GM18867 (cell line): ENCODE data around the gene ANKRD13C.
"Not testable (repeated sequence)": the region's sequence is repeated elsewhere in the genome, so short reads cannot be mapped to it uniquely, and the experiment has no call there.

Experiments
- ATAC-seq: cut with Tn5 transposase; IDR thresholded peaks from one replicate; pipeline ENCODE4 v1.9.1; 2021; ENCODE audit warnings: mild to moderate bottlenecking, moderate library complexity; ENCODE audit not compliant: unreplicated experiment

Gene ANKRD13C, protein sequence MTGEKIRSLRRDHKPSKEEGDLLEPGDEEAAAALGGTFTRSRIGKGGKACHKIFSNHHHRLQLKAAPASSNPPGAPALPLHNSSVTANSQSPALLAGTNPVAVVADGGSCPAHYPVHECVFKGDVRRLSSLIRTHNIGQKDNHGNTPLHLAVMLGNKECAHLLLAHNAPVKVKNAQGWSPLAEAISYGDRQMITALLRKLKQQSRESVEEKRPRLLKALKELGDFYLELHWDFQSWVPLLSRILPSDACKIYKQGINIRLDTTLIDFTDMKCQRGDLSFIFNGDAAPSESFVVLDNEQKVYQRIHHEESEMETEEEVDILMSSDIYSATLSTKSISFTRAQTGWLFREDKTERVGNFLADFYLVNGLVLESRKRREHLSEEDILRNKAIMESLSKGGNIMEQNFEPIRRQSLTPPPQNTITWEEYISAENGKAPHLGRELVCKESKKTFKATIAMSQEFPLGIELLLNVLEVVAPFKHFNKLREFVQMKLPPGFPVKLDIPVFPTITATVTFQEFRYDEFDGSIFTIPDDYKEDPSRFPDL

DNA sequence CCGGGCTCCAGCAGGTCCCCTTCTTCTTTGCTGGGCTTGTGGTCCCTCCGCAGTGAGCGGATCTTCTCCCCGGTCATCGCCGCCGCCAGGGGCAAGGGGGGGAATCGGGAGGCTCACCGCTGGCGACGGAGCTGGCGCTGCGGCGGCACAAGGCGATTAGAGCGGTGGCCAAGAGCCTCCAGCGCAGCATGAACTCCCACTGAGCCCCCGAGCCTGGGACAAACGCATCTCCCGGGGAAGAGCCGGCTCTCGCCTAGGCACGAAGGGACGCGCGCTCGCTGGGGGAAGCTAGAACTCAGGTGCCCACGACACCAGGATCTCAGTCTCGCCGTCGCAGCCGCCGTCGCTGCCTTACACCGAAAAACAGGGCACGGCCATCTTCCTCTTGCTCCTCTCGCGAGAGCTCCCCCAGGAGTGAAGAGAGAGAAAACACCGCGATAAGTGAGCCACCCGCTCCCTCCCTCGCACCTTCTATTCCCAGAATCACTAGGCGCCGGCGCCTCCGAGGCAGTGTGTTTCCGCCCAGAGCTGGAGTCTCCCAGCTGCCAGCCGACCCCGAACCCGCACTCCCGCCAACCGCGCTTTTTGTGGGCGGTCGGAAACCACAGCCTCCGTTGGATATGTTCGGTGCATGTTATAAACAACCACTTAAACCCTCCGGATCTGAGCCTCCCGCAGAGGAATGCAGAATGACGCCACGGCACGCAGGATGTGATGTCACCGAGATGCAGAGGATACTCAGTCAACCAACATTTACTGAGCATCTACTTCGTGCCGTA lies at the start of gene ANKRD13C:
TSS of gene ANKRD13C (minus strand) at position 391 of the 779 bp plus-strand sequence. CDS start at position 77, 314 bp downstream.
- ATAC-seq = peak; percentile 91

DNA sequence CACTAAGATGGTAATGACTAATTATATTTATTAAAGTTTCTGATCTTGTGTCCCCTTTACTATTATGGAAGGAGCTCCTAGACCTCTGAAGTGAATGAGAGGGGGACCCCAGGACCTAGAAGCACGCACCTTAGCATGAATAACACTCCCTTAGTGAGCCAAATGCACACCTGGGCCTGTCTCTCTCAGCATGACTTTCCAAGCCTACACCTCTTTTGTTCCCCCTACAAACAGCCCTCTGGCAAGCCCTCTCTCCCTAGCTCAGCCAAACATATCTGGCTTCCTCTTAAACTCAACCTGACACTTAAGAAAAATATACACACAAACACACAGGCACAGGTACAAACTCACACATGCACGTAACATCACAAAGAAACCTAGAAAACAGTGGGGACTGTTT lies 49.2 kb upstream of the ANKRD13C start:
- ATAC-seq = no peak

DNA sequence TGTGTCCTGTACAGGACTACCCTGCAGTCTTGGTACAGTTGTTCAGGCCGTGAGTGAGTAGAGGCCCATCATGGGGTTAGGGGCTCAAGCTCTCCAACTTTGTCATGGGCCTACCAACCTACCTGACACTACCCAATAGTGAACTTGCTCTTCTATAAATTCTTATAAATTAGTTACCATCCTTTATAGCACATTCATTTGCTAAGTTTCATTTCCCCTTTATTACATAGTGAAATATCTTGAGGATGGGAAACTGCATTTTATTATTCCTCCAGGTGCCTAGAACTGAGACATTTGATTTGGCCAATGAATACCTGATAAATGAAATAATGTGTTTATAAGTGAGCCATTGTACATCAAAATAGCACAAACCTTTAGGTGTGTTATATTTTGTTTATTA lies 47.5 kb upstream of the ANKRD13C start:
- peak; percentile 44 for ATAC-seq

DNA sequence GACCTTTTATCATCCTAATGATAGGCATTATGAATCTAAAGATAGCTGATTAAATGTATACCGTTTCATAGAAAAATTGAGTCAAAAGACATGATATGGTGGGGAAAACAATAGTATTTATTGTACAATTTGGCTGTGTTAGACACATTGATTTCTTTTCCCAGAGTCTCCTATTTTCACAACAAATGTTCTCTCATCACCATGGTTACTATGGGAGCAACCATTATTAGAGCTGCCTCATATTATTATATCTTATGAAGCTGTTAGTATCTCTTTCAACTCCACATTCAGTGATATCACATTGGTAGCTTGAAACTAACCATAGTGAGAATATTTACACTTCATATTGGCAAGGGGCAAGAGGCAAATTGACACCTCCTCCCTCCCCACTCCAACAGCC lies 45.8 kb upstream of the ANKRD13C start:
- no peak for ATAC-seq

DNA sequence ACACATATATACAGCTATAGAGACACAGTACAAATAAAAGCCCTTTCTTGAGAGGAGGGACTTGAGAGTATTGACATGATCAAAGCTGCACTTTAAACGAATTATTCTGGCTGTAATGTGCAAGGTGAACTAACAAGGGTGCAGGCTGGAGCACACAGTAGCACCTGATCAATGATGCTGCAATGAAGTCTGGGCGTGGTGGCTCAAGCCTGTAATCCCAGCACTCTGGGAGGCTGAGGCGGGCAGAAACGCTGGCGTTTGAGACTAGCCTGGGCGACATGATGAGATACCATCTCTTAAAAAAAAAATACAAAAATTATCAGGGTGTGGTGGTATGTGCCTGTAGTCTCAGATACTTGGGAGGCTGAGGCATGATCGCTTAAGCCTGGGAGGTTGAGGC lies 42.5 kb upstream of the ANKRD13C start:
- ATAC-seq = peak; percentile 18

DNA sequence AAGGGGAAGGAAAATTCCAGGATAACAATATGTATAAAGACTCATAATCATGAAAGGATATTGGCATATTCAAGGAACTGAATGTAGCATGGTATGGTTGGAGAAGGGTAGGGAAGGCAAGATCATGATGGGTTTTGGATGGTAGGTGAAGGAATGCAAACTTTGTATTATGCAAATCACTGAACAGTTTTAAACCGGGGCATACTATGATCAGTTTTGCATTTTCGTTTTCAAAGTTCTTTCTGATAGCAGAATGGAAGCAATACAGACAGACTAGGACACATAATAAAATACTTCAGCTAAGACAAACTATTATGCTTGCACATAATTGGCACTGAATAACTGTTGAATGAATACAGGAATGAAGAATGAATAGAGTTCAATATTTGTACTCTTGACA lies 42.1 kb upstream of the ANKRD13C start:
- peak; percentile 73 for ATAC-seq

DNA sequence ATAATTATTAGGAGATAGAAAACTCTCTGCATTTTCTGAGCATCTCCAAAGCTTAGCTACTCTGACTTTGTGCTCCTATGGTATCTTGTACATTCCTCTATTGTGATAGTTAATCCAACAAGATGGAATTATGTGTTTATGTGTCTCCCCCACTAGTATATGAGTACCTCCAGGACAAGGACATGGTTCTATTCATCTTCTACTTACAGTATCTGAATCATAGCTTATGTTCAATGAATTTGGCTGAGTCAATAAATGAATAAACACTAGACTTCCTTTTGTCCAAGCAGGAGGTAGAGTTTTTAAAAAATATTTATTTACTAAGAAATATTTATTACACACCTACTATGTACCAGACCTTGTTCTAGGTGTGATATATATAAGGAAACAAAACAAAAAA lies 38.1 kb upstream of the ANKRD13C start:
- ATAC-seq = no peak

DNA sequence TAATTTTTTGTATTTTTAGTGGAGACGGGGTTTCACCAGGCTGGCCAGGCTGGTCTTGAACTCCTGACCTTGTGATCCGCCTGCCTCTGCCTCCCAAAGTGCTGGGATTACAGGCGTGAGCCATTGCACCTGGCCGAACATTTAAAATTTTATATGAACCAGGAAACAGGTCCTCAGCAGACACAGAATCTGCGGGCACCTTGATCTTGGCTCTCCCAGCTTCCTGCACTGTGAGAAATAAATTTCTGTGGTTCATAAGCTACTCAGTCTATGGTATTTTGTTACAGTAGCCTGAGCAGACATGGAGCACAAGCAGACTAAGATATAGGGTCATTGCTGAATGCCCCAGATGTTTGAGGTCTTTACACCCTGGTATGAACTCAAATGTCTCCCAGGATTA lies 33.0 kb upstream of the ANKRD13C start:
- no peak for ATAC-seq

DNA sequence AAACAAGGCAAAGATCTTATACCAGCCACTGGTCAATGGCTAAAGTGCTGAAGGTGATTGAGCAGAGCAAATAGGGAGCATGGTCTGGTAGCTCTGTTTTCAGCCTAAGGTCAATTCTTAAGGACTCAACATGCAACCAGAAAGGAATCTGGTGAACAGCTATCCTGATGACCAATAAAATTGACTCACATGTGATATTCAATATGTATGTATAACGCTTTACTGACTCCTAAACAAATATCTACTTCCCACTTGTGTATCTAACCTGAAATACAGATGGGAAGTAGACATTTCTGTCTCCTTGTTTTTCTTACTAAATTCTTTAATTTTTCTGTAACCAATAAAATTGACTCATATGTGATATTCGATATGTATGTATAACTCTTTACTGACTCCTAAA lies 31.6 kb upstream of the ANKRD13C start:
- ATAC-seq = no peak

DNA sequence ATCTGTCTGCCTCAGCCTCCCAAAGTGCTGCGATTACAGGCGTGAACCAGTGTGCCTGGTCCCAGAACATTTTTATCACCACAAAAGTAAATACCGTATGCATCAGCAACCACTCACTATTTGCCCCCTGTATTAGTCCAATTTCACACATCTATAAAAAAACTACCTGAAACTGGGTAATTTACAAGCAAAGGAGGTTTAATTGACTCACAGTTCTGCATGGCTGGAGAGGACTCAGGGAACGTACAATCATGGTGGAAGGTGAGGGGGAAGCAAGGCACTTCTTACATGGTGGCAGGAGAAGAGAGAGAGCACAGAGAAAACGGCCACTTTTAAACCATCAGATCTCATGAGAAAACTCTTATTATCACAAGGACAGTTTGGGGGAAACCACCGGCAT lies 31.0 kb upstream of the ANKRD13C start:
- no peak for ATAC-seq

DNA sequence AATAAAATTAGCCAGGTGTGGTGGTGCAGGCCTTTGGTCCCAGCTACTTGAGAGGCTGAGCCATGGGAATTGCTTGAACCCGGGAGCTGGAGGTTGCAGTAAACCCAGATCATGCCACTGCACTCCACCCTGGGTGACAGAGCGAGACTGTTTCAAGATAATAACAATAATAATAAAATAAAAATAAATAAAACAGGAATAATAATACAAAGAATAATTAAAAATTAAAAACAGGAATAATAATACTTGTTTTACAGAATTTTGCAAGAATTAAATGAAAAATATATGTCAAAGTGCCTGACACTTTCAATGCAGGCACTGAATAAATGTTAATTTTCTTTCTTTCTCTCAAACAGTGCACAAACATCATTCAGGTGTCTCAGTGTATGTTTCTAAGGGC lies 30.0 kb upstream of the ANKRD13C start:
- ATAC-seq = no peak

DNA sequence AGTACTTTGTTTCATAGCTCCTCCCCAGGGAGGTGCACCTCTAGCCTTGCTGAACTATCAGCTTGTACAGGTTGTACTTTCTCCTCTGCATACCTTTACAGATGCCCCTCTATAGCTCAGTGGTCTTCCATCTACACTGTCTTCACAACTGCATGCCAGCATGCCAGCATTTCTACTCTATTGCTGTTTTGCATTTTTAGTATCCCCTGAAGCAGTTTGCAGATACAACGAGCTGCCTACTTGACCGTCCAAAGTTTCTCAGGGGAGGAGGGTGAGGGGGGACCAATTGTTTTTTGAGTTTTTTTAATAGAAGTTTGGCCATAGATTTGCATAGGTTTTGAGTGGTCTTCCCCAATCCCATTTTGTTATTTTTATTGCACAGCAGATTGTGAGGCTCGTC lies 29.0 kb upstream of the ANKRD13C start:
- no peak for ATAC-seq

DNA sequence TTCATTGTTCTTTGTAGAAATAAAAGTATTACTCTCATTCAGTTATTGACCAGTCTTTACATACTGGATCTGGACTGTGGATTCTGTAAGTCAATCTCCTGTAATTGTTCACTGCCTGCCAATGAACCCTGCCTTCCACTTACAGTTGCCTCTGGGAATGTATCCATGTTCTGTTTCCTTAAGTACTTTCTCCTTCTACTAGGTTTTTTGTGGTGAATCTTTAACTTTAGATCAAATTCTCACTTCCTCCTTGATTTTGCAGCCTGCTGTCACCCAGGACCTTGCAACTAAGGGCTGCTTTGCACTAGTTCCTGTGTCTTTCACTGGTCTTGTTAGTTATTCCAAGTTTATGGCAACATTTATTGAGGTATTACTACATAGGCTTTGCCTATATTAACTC lies 28.2 kb upstream of the ANKRD13C start:
- ATAC-seq = peak; percentile 81

DNA sequence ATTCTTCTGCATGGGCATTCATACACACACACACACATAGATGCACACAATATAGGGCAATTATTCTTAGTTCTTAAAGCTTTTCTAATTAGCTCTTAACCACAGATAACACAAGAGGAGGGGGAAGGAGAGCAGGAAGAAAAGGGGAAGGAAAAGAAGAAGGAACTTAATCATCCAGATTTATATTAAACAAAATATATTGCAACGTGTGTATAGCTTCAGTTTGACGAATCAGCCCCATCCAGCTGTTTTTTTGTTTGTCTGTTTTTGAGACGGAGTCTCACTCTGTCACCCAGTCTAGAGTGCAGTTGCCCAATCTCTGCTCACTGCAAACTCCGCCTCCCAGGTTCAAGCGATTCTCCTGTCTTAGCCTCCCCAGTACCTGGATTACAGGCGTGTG lies 21.7 kb upstream of the ANKRD13C start:
- ATAC-seq = no peak

DNA sequence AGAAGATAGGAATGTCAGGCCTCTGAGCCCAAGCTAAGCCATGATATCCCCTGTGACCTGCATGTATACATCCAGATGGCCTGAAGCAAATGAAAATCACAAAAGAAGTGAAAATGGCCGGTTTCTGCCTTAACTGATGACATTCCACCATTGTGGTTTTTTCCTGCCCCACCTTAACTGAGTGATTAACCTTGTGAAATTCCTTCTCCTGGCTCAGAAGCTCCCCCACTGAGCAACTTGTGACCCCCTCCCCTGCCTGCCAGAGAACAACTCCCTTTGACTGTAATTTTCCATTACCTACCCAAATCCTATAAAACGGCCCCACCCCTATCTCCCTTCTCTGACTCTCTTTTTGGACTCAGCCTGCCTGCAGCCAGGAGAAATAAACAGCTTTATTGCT lies 19.1 kb upstream of the ANKRD13C start:
- ATAC-seq = not testable (repeated sequence)

DNA sequence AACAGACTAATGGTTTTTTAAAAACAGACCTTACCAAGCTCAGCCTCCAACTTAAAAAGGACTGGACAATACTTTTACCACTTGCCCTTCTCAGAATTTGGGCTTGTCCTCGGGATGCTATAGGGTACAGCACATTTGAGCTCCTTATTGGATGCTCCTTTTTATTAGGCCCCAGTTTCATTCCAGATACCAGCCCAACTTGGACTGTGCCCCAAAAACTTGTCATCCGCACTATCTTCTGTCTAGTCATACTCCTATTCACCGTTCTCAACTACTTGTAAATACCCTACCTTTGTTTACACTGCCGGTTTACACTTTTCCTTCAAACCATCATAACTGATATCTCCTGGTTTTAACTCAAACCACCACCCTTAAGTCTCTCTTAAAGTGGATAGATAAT lies 17.9 kb upstream of the ANKRD13C start:
- no peak for ATAC-seq

DNA sequence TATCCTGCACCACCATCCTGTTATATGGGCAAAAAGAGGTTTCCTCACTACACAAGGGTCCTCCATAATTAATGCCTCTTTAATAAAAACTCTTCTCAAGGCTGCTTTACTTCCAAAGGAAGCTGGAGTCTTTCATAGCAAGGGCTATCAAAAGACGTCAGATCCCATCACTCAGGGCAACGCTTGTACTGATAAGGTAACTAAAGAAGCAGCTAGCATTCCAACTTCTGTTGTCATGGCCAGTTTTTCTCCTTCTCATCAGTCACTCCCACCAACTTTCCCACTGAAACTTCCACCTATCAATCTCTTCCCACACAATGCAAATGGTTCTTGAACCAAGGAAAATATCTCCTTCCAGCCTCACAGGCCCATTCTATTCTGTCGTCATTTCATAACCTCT lies 17.1 kb upstream of the ANKRD13C start:
- not testable (repeated sequence) for ATAC-seq

DNA sequence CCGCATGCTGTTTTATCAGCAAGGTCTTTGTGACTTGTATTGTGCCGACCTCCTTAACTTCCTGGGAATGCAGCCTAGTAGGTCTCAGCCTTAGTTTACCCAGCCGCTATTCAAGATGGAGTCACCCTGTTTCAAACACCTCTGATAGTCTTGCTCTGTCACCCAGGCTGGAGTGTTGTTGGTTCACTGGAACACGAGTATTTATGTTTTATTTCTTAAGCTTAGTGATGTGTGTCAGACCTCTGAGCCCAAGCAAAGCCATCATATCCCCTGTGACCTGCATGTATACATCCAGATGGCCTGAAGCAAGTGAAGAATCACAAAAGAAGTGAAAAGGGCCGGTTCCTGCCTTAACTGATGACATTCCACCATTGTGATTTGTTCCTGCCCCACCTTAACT lies 12.9 kb upstream of the ANKRD13C start:
- not testable (repeated sequence) for ATAC-seq

DNA sequence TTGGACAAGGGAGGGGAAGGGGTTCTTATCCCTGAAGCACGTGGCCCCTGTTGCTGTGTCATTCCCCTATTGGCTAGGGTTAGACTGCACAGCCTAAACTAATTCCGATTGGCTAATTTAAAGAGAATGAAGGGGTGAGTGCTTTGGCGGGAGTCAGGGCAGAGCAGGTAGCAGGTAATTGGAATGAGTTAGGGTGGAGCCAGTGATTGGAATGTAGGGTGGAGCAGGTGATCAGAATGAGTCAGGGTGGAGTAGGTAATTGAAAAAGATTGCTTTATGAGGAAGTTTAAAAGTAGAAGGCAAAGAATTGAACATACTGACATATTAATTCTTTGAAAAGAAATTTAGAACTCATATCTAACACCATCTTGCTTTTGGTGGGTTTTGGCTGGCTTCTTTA lies 12.5 kb upstream of the ANKRD13C start:
- not testable (repeated sequence) for ATAC-seq

DNA sequence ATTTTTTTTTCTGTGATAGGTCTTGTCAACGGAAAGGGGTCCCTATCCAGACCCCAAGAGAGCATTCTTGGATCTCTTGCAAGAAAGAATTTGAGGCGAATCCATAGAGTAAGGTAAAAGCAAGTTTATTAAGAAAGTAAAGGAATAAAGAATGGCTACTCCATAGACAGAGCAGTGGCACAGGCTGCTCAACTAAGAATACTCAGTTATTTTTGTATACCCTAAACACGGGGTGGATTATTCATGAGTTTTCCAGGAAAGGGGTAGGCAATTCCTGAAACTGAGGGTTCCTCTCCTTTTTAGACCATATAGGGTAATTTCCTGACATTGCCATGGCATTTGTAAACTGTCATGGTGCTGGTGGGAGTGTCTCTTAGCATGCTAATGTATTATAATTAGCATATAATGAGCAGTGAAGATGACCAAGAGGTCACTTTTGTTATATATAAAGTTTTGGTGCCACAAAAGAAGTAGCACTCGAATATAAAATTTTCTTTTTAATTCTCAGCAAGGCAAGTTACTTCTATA lies 12.0 kb upstream of the ANKRD13C start:
- ATAC-seq = not testable (repeated sequence)

DNA sequence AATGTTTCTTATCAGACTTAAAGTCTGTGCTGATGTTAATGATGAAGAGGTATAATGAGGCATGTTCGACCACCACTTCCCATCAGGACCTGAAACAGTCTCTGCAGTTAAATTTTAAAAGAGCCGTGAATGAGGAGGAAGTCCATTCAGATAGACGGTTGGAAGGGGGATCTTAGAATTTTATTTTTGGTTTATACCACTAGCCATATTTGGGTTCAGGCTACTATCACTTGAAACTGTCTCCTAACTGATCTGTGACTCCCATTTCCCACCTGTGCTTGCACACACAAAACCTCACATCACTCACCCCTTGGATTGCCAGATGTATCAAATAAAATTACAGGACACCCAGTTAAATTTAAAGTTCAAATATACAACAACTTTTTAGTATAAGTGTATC lies 9.9 kb upstream of the ANKRD13C start:
- no peak for ATAC-seq
